ENCODE results near the gene CLSTN3. TPM values are rescaled to one million over a fixed set of nuclear protein-coding genes. Genes with fewer than 3 reads are reported as not detected.

Gene CLSTN3
- total RNA-seq, 1 donor from 2014 or later: 57.8 TPM

- no peak for DNase-seq (ENCODE audit: low spot score)
- intact Hi-C loops (cut with micrococcal nuclease): no loop called here
- H3K4me3 Mint-ChIP-seq (ENCODE audit: low read depth): no peak overlapping the region
- H3K9me3 Mint-ChIP-seq: no peaks in the 10 kb centered on the region
- peaks cover 2% of the 10 kb centered on the region for H3K4me1 Mint-ChIP-seq (ENCODE audit: low read depth)
- H3K36me3 Mint-ChIP-seq (ENCODE audit: low read depth): peaks cover 19% of the 10 kb centered on the region
- no peaks in the 10 kb centered on the region for H3K27me3 Mint-ChIP-seq (ENCODE audit: low read depth)
- H3K27ac Mint-ChIP-seq: no peak overlapping the region
Measured at GRCh38 chr12:7121324-7121723, 8.8 kb upstream of the CLSTN3 start.

DNA sequence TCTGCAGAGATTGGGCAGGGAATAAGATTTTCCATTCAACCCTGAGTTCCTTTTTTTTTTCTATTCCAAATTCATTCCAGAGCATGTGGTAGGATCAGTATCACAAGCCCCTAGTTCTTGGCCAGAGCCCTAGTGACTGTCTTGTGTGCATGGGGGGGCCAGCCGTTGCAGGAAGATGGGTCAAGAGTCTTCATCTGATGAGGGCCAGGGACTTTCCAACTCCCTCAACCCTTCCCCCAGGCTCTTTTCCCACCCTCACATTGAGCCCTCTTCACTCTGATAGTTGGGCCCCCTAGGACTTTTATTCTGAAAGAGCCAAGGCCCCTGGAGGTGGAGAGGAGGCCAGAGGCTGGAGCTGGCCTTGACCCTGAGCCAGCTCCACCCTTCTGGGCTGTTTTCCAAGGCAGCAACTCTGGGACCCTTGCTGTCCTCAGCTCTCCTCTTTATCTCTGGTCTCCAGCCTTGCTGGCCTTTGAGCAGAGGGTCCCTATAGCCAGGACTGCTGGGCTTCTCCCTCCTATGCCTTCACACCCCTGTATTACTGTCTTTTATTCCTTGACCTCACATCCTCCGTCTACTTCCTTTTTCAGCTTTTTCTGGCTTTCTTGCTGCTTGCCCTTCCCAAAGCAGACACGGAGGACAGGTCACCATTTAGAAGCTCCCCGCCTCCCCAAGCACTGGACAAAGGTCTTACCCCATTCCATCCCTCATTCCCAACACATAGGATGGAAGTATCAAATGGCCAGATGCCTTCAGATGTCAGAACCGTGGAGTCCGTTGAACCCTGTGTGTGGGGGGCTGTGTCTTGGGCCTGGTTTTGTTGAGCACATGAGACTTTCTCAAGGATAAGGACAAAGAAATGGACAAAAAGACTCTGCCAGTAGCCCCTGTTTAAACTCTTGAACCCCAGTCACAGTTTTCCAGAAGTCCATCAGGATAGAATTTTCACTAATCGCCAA lies 7.1 kb upstream of the CLSTN3 start:
- no peak overlapping the region for H3K4me3 Mint-ChIP-seq (ENCODE audit: low read depth)
- no peak overlapping the region for H3K27ac Mint-ChIP-seq
- DNase-seq (ENCODE audit: low spot score): no peak
- peaks cover 2% of the 10 kb centered on the region for H3K4me1 Mint-ChIP-seq (ENCODE audit: low read depth)
- H3K36me3 Mint-ChIP-seq (ENCODE audit: low read depth): peaks cover 17% of the 10 kb centered on the region
- intact Hi-C loops (cut with micrococcal nuclease): no loop called here
- H3K27me3 Mint-ChIP-seq (ENCODE audit: low read depth): no peaks in the 10 kb centered on the region
- H3K9me3 Mint-ChIP-seq: no peaks in the 10 kb centered on the region

GRCh38 chr12:7123806-7124522 lies 6.2 kb upstream of the CLSTN3 start:
- H3K36me3 Mint-ChIP-seq (ENCODE audit: low read depth): peaks cover 10% of the 10 kb centered on the region
- no peaks in the 10 kb centered on the region for H3K9me3 Mint-ChIP-seq
- H3K4me3 Mint-ChIP-seq (ENCODE audit: low read depth): no peak overlapping the region
- peaks cover 3% of the 10 kb centered on the region for H3K4me1 Mint-ChIP-seq (ENCODE audit: low read depth)
- H3K27ac Mint-ChIP-seq: no peak overlapping the region
- no peak for DNase-seq (ENCODE audit: low spot score)
- intact Hi-C loops (cut with micrococcal nuclease): no loop called here
- H3K27me3 Mint-ChIP-seq (ENCODE audit: low read depth): no peaks in the 10 kb centered on the region

DNA sequence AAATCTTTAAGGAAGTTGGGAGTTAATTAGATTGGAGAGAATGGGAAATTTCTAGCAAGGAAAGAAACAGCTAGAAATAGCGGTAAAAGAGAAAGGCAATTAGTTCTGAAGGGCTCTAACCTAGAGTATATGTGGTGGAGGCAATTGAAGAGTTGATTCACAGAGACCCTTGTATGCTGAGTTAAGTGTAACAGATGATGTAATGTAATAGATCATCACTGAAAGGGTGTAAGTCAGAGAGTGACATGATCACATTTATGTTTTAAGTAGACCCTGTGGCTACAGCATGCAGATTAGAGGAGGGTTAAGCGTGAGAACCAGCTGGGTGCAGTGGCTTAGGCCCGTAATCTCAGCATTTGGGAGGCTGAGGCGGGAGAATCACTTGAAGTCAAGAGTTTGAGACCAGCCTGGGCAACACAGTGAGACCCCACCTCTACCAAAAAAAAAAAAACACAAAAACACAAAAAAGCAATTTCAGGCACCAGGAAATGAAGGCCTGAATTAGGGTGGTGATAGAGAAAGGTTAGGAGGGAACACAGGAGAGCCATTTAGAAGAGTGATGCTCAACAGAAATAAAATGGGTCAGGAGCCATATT lies 4.4 kb upstream of the CLSTN3 start:
- Mint-ChIP-seq H3K4me1 (ENCODE audit: low read depth) (peaks cover 8% of the 10 kb centered on the region), H3K4me3 (ENCODE audit: low read depth) (no peak overlapping the region)
- intact Hi-C loops (cut with micrococcal nuclease): no loop called here

DNA sequence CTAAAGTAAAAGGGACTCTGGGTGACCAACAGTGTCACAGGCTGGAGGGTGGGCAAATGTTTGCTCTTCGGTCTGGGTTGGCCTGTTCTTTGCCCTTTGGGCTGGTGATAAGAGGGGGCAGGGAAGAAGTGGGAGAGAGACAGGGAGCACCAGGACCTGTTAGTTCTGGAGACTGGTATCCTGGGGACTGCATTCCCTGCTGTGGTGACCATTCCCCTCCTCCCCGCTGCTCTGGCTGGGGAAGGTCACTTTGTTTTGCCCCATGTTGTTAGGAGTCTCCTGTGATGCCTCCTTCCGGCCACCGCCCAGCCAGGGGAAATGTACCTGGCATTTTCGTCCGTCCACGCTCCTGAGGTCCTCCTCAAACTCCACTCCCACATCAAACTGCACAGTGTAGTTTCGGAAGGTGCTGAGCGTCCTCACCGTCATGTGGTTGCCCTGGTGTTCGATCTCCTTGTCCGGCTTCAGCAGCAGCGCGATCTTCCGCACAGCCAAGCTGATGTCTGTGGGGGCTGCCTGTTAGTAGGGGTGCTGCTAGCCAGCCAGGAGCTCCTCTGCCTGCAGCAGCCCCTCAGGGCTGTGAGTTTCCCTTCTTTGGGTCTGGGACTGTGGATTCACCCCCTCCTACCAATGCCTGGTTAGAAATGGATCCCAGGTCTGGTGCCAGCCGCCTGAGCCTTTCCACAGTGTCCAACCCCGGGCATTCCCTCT lies 2.1 kb upstream of the CLSTN3 start:
- Mint-ChIP-seq H3K4me1 (ENCODE audit: low read depth) (peaks cover 30% of the 10 kb centered on the region), H3K27ac (no peak overlapping the region)
- DNase-seq (ENCODE audit: low spot score): no peak

More for the DNA sequence above, 4.4 kb upstream of the CLSTN3 start:
- Mint-ChIP-seq H3K27me3 (ENCODE audit: low read depth) (no peaks in the 10 kb centered on the region), H3K9me3 (no peaks in the 10 kb centered on the region), H3K27ac (no peak overlapping the region), H3K36me3 (ENCODE audit: low read depth) (peaks cover 10% of the 10 kb centered on the region)
- DNase-seq (ENCODE audit: low spot score): no peak

GRCh38 chr12:7128681-7129286 lies 1.4 kb upstream of the CLSTN3 start, which contains the start of gene RBP5:
Gene RBP5, minus strand, starts transcription at chr12:7128889. Its CDS starts 114 bp downstream, at chr12:7128775.
- Mint-ChIP-seq H3K27ac (no peak within 1 kb of the TSS), H3K27me3 (ENCODE audit: low read depth) (no peaks in the 10 kb centered on the region), H3K9me3 (no peaks in the 10 kb centered on the region), H3K36me3 (ENCODE audit: low read depth) (peaks cover 19% of the 10 kb centered on the region), H3K4me3 (ENCODE audit: low read depth) (peak within 1 kb of the TSS; percentile 98), H3K4me1 (ENCODE audit: low read depth) (peaks cover 30% of the 10 kb centered on the region)
- DNase-seq (ENCODE audit: low spot score): no peak
- intact Hi-C loops (cut with micrococcal nuclease): no loop called here

More for the DNA sequence above, 2.1 kb upstream of the CLSTN3 start:
- H3K9me3 Mint-ChIP-seq: no peaks in the 10 kb centered on the region
- intact Hi-C loops (cut with micrococcal nuclease): no loop called here
- no peaks in the 10 kb centered on the region for H3K27me3 Mint-ChIP-seq (ENCODE audit: low read depth)
- H3K36me3 Mint-ChIP-seq (ENCODE audit: low read depth): peaks cover 15% of the 10 kb centered on the region
- H3K4me3 Mint-ChIP-seq (ENCODE audit: low read depth): peak overlapping the region; percentile 98

GRCh38 chr12:7129287-7129871 lies 792 bp upstream of the CLSTN3 start:
- H3K4me1 Mint-ChIP-seq (ENCODE audit: low read depth): peaks cover 30% of the 10 kb centered on the region
- DNase-seq (ENCODE audit: low spot score): peak; percentile 14
- H3K27ac Mint-ChIP-seq: no peak overlapping the region
- peaks cover 25% of the 10 kb centered on the region for H3K36me3 Mint-ChIP-seq (ENCODE audit: low read depth)
- intact Hi-C loops (cut with micrococcal nuclease): no loop called here
- H3K4me3 Mint-ChIP-seq (ENCODE audit: low read depth): peak overlapping the region; percentile 98
- H3K27me3 Mint-ChIP-seq (ENCODE audit: low read depth): no peaks in the 10 kb centered on the region
- H3K9me3 Mint-ChIP-seq: no peaks in the 10 kb centered on the region

GRCh38 chr12:7130701-7131501 lies 730 bp downstream of the CLSTN3 start:
- Mint-ChIP-seq H3K36me3 (ENCODE audit: low read depth) (peaks cover 40% of the 10 kb centered on the region), H3K4me3 (ENCODE audit: low read depth) (peak overlapping the region; percentile 98), H3K27me3 (ENCODE audit: low read depth) (no peaks in the 10 kb centered on the region), H3K4me1 (ENCODE audit: low read depth) (peaks cover 28% of the 10 kb centered on the region), H3K9me3 (no peaks in the 10 kb centered on the region), H3K27ac (peak overlapping the region; percentile 93)
- DNase-seq (ENCODE audit: low spot score): peak; percentile 53
- intact Hi-C loops (cut with micrococcal nuclease): loop anchor here (2.0 kb wide), 1 partner anchor 58 kb away; the partner anchor contains the start of gene PEX5

DNA sequence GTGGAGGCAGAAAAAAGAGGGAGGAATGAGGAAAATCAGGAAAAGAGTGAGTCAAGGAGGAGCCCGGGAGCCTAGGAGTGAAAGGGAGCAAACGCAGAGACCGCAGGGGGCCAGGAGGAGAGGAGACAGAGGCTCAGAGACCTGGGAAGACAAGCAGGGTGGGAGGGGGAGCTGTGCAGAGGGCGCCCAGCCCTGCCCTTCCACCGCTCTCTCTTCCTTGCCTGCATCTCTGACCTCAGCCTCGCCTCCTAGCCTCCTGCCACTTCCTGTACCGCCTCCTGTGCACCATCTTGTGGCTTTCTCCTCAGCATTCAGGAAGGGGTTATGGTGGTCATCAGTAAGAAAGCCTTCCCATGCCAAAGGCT lies 1.3 kb downstream of the CLSTN3 start:
- Mint-ChIP-seq H3K4me3 (ENCODE audit: low read depth) (peak overlapping the region; percentile 98), H3K27ac (peak overlapping the region; percentile 93), H3K4me1 (ENCODE audit: low read depth) (peaks cover 28% of the 10 kb centered on the region), H3K36me3 (ENCODE audit: low read depth) (peaks cover 46% of the 10 kb centered on the region), H3K27me3 (ENCODE audit: low read depth) (no peaks in the 10 kb centered on the region), H3K9me3 (no peaks in the 10 kb centered on the region)
- DNase-seq (ENCODE audit: low spot score): peak; percentile 43
- intact Hi-C loops (cut with micrococcal nuclease): loop anchor here (2.0 kb wide), 1 partner anchor 57 kb away; the partner anchor contains the start of gene PEX5

DNA sequence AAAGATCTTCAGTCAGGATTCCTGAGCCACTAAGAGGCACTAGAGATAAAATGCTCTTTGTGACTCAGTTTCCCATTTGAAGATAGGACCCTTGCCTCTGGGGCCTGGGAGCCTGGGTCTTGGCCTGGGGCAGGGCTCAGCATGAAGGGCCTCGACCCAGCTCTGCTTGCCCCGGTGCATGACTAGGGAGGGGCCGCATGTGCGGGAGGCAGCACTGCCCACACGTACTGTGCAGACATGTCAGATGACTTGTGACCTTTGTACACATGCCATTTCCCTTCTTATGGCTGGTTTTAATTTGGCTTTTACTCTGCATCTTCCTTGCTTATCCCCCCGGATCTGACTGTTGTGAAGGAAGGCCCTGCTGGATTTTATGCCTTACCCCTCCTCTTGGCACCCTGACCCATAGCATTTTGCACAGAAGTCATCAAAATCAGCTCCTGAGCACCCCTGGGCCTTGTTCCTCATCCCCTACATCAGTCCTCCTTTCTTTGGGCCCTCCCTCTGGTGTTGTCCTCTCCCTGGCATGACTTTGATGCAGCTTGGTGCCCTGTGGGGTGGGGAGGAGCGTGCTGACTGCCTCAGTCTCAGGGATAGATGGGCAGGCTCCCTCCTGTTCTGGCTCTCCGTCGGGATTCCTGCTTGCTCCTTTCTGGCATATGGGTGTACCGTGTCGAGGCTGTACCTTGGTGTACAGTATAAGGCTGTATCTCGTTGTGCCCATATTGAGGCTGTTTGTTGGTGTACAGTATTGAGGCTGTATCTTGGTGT lies 4.4 kb downstream of the CLSTN3 start:
- intact Hi-C loops (cut with micrococcal nuclease): no loop called here
- no peaks in the 10 kb centered on the region for H3K9me3 Mint-ChIP-seq
- H3K27ac Mint-ChIP-seq: no peak overlapping the region
- no peak for DNase-seq (ENCODE audit: low spot score)
- peaks cover 31% of the 10 kb centered on the region for H3K4me1 Mint-ChIP-seq (ENCODE audit: low read depth)
- H3K36me3 Mint-ChIP-seq (ENCODE audit: low read depth): peaks cover 64% of the 10 kb centered on the region
- no peaks in the 10 kb centered on the region for H3K27me3 Mint-ChIP-seq (ENCODE audit: low read depth)
- H3K4me3 Mint-ChIP-seq (ENCODE audit: low read depth): no peak overlapping the region
